Measurements from ENCODE around the gene ADAMTS17.
"Not testable (repeated sequence)": the region's sequence is repeated elsewhere in the genome, so short reads cannot be mapped to it uniquely, and the experiment has no call there.

The ADAMTS17 gene

DNA sequence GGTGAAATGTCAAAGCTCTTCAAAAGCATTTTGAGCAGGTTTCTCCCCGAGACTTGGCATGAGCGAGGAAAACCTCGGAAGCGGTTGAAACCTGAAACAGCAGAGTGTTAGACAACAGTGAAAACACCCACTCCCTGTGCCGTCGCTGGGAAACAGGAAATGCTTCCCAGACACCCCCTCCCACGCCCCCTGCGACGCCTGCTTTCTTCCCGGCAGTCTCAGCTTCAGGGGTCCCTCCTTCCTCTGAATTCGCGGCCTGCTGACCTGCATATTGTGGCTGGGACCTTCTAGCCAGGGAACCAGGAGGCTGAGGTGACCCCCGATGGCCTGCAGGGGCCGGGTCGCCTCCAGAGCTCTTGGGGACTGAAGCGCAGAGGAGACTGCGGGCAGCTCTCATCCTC, 357.9 kb downstream of the ADAMTS17 start:
- no peak for DNase-seq

DNA sequence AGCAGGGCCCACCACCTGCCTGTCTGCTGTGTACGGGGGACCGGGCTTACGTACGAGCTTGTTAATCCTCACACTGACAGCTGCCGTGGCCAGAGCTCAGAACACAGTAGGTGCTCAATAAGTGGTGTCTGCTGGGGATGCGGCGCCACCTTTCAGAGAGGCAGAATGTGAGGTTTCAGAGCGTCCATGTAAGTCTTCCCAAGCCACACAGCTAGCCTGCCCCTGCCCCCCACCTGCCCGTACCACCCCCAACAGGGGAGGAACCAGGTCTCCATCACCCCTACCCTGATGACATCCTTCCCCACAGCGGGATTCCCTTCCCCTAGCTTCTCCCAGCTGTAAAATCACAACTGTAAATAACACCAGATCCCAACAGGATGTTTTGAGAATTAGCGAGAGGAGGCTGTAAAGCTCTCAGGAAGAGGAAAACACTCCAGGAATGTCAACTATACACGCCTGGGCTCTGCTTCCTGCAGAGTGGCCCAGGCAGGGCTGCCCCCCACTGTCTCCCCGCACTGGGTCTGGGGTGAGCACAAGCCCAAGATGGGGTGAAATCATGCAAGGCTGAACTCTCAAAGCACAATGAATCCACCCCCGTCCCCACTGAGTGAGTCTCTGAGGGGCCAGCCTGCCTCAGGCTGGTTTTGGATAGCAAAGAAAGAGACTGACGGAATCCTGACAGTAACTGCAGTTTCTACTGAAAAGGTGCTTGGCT, 358.4 kb downstream of the ADAMTS17 start:
- DNase-seq = no peak

DNA sequence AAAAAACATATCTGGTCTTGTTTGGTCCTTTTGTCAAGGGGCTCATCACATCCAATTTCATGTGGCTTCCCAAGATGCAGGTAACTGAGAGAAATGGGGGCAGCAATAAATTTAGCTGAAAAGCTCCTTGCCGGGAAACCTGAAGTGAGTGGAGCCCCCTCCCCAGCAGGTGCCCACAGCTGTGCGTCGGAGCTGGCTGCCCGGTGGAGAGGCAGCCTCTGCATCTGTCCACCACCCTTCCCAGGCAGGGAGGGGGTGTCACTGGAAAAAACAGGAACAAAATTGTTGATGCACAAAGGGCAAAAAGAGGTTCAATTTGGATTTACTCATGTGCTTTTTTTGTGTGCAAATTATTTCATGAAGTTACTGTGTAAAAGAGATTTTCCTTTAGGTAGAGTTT, 359.1 kb downstream of the ADAMTS17 start:
- DNase-seq = no peak

DNA sequence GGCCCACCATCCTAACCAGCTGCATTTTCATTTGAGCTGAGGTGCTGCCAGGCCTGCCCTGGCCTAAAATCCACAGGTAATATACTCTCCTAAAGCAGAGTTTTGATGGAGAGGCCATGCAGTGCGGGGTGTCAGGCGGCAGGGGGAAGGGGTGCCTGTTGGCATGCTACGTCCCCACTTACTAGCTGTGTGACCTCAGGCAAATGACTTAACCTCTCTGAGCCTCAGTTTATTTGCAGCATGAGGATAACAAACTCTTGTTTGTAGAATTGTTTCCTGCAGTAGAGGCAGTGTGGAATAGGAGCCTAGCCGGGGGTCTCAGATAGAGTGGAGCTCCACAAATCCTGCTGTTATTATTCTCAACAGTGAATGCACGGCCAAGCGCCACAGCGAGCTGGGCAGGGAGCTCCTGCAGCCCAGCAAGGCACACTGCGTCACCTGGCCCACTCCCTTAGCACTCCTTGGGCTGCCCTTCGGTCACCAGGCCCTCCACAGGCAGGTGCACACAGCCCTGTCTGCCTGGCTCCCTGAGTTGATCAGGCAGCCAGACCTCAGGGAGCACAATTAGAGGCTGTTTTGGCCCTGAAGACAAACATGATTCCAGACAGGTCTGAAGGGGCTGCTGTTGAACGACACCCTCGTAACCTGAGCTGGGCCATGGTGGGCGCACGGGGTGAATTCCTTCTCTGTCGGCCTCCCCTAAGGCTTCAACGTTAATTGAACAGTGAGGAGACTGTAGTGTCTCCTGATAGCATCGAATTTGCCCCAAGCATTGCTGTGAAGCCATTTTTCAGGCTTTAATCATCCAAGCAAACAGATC, 359.7 kb downstream of the ADAMTS17 start:
- DNase-seq = no peak

DNA sequence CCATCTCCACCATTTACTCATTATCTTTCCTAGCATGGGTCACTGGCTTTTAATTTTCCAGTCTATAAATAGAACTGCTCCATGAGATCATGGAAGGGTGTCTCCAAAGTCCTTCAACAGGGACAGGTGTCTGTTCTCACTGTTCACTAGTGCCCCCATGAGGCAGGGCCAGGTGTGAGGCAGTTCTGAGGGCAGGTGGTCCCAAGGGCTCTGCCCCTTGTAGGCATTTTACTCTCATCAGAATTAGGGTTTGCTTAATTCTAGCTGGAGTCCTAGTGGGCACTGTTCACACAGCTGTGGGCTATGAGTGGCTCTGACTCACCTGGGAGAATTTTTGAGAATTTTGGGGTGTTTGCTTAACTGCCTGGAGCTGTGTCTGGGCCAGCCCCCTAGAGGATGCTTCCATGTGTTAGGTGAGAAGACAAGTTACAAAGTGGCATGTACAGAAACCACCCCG, 360.6 kb downstream of the ADAMTS17 start:
- DNase-seq = no peak

DNA sequence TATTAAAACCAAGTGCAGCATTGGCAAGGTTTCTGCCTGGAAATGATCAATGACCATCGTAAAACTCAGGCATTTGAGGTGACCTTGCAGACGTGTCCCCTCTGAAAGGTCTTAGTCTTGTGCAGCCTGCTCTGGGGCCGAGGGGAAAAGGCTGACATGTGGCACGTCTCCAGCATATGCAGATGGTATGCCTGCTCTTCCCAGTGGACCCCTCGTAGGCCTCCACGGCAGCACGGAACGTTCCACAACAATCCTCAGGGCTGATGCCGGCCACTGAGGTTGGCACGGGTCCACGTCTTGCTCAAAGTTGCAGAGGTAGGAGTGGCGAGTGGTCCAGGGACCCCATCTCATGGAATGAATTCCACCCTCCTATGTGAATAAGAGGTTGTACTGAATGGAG, 361.0 kb downstream of the ADAMTS17 start:
- DNase-seq = no peak

DNA sequence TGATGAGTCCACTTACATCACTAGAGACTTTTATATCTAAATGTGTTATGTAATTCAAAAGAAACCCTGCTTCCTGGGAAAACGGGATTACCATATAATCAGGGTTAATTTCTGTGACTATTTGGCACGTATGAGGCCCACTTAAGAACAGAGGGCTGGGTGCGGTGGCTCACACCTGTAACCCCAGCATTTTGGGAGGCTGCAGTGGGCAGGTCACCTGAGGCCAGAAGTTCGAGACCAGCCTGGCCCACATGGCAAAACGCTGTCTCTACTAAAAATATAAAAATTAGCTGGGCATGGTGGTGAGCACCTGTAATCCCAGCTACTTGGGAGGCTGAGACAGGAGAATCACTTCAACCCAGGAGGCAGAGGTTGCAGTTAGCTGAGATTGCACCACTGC, 361.9 kb downstream of the ADAMTS17 start:
- not testable (repeated sequence) for DNase-seq

DNA sequence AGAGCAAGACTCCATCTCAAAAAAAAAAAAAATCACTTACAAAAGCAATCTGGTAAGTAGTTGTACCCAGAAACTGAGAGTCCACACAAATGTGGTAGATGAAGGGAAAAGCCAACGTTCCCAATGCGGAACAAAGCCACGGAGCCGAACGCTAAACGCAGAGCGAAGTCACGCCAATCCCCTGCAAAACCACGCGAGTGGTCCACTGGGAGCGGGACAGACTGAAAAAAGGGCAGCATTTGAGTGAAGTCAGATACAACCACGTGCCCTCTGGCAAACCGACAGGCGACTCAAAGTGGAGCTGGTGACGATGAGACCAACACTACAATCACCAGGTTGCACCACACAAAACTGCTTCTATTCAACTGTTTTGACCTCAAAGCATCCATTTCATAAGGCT, 362.4 kb downstream of the ADAMTS17 start:
- no peak for DNase-seq

DNA sequence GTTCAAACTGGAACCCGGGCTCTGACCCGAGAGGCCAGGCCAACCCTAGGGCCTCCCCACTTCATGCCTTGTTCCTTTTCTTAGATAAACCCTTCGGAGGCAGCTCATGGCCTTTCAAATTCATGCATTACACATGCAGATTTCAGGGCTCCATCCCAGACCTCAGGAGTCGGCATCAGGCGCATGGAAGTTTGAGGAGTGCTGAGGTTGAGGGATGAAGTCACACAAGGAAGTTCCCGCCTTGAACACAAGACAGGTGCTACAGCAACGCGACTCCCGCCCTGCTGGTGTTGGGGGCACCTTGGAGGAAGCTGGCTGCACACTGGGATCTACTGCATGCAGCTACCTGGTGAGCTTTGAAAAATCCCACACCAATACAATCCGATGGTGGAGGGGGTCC, 363.3 kb downstream of the ADAMTS17 start:
- no peak for DNase-seq

DNA sequence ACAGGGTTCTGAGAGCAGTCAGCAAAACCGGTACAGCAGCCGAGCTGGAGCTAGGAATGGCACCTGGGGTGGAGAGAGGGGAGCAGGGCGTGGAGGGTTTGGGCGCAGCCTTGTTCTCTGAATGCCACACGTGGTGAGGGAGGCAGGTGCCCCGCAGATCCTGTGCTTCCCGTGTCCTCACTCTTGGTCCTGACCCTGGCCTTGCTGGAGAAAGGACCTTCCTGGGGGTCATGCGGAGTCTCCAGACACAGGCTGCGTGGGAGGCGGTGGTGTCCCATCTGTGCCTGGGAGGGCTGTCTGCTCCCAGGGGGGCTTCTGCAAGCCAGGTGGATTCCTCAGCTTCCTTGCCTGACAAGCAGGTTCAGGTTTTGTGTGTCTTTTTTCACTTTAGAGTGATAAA, 363.8 kb downstream of the ADAMTS17 start:
- DNase-seq = no peak

DNA sequence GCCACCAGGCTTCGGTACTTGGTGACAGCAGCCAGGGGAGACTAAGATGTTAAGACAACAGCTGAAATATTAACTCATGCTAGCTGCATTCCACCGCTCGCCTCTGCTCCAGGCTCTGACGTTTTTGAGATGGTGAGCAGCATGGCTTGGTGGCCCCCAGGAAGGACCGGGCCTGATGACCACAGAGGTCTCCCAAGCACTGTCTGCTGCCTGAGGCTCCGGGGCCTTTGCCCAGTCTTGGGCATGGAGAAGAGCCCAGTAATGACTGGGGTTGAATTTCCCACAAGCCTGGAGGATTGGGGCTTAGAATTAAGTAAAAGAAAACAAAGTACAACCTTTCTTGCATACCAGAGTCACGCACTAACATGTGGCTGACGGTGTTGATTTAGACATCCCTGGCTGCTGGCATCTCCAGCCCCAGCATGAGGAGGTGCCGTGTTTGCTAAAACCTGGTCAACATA, 364.9 kb downstream of the ADAMTS17 start:
- peak; percentile 7 for DNase-seq

DNA sequence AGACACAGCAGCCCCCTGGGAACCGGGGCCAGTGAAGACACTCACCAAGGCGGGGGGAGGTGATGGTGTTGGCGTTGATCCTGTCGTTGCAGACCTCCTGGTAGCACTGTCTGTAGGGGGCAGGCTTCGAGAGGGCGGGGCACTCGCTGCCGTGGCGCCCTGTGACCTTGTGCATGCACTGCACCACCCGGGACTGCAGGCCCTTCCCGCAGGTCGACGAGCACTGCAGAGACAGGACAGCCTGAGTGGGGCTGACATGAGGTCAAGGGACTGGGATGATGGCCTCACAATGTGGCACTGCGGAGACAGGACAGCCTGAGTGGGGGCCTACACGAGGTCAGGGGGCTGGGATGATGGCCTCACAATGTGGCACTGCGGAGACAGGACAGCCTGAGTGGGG, 365.8 kb downstream of the ADAMTS17 start:
- no peak for DNase-seq

DNA sequence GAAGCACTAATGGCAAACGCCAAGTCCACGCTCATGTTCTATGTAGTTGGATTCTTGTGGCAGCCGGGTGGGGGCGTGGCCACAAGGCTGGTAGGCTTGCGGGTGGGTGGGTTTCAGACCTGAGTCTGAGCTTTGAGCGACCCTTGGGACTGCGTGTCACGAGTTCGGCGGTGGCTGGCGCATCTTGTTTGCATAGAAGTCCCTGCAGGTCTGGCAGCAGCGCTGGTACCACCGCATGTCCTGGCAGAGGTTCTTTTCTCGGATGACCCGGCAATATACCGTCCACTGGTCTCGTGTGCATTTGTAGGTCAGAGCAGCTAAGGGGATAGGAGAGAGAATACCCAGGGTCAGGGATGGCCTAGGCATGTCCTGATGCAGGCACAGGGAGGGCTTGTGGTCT, 367.5 kb downstream of the ADAMTS17 start:
- DNase-seq = no peak

DNA sequence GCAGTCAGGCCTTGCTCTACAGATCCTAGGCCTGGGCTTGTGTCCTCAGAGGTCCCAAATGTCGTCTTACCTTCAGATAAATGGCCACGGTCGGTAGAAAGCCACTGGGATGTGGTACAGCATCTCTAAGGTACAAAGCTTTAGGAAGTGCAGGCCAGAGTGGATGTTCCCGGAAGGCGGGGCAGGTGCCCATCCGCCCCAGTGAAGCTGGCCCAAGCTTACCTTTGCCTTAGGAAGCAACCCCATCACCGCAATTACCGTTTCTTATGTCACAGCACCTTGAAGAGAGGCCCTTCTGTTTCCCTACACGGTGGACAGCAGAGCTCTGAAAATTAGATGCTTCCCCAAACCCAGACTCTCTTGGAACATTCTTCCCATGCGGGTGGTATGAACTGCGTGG, 368.4 kb downstream of the ADAMTS17 start:
- no peak for DNase-seq

DNA sequence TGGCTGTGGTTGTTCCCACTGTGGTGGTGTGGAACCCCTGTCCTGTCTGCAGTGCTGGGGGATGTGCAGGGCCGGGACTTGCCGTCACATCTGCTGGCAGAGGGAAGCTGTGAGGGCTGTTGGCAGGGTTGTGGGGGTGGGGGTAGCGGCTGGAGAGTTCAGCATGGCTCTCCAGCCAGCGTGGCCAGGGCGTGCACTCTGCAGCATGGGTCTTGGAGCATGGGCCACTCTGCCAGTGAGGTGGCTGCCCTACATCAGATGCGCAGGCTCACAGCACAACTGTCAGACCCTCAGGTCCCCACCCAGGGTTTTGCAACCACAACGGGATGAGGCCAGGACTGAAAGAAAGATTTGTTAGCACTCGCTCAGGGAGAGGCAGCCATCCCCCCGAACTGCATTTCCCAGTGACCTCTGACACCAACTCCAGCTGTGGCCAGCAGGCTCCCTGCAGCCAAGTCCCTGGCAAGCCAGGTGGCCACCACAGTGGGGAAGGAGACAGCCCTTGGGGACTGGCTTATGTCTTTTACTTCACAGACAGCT, 370.8 kb downstream of the ADAMTS17 start:
- no peak for DNase-seq

DNA sequence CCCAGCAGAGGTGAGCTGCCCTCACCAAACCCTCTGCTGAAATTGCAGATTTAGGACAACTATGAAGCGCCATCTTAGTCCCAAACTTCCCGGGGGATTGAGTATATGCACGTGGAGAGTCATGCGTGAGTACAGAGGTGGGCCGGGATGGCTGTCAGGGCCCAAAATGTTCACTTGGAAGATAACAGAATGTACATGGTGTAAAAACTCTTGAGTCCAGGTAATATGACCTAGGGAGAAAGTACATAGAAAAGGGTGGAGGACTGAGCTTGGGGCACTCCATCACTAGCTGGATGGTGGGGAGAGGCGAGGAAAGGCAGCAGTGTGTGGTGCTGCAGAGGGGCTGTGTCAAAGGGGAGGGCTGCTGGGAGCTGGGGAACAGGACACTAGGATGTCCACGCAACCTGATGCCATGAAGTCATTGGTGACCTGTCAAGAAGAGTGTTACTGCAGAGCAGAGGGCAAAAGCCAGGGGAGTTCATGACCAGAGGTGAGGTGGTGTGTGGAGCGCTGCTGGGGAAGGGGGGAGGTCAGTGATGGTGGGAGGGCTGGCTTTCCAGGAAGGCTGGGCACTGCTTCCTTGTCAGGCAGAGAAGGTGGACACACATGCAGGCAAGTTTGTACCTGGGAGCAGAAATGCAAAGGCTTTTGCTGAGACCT, 372.4 kb downstream of the ADAMTS17 start:
- no peak for DNase-seq

DNA sequence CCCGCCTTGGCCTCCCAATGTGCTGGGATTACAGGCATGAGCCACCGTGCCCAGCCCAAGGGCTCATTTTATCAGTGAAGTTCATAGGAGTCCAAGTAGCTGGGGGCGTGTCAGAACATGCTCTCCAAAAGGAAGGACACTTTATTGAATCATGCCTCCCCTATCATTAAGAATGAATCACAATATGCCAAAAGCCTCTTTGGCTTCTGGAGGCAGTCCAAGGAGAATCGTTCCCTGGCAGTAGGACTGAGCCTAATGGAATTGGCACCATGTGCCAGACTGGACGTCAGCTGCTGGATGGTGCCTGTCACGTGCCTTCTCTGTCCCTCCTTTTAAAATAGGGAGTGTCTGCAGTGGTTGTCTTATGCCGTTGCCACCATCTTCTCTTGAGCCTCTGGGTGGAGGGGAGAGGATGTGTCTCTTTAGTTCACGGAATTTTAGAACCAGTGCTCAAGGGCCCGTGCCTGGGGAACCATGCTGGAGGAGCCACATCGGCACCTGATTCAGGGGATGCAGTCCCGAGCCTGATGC, 373.9 kb downstream of the ADAMTS17 start:
- no peak for DNase-seq

DNA sequence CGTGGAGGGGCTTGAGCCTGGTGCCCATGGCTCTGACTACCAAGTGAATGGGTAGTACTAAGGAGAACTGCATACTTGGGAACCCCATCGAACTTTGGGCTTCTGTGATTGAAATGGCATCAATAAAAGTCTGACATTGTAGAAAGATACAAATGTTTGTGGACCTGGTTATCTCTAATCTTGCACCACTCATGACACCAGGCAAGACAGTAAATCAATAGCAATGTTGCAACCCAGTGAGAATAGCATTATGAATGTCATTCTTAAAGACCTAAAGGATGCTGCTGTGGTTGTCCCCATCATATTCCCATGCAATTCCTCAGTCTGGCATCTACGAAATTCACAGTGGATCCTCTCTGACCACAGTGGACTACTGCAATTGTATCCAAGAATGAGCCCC, 375.0 kb downstream of the ADAMTS17 start:
- DNase-seq = no peak

DNA sequence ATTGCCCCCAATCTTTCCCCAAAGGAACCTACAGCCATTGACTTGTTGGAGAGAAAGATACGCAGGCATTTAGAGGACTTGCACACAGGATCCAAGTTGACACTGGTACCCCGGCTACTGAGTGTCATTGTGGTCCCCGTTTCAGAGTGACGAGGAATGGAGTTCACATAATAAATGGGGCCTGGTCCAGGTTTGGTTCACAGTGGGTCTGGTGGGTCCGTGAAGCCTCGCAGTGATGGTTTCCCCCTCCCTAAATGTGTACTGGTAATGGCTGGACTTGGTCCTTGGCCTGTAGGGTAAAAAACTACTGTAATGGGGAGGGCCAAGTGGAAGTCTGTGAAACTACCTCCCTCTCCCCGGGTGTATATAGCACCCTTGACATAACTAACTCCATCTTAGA, 376.4 kb downstream of the ADAMTS17 start:
- DNase-seq = no peak

DNA sequence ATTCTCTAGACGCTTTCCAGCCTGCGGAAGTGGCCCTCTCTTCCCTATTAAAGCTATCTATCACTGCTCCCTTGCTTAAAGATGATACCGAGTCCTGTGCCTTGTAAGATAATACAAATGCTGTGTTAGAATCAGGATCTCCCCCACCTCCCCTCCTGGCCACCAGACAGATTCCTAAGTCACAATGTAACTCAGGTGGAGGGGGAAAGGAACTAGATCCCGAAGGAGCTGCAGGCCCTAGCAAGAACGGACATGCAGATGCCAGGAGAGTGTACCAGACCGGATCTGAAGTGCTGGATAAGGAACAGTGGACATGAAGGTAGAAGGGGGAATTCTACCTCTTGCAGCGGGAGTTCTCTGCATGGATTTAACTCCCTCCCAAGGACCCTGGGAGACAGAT, 377.8 kb downstream of the ADAMTS17 start:
- no peak for DNase-seq

DNA sequence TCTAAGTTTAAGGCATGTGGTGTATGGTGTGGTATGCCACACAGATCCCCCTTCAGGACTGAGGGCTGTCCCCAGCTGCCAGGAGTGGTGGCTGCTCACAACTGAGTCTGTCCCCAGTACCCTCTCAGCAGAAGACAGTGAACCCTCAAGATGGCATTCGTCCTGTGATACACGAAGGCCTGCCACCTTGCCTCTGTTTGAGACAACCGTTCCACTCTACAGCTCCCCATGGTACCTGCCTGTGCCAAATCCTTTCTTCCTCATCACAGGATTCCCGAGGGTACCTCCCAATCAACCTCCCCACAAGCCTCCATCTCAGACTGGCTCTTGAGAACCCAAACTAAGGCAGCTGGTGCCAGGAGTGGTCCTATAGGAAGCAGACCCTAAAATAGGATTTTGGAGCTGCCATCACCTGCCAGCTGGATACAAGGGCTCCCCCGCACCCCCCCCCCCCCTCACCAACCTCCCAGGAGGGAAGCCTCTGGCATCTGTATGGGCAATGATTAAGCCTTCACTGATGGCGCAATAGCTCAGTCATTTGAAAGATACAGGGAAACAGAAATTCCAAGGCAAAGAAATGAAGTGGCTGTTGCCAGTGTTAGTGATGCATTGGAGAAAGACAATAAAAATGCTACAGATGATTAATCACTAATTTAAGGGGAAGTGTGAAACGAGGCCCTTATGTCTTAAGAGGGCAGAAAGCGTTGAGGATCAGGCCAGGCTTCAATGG, 378.5 kb downstream of the ADAMTS17 start:
- no peak for DNase-seq

DNA sequence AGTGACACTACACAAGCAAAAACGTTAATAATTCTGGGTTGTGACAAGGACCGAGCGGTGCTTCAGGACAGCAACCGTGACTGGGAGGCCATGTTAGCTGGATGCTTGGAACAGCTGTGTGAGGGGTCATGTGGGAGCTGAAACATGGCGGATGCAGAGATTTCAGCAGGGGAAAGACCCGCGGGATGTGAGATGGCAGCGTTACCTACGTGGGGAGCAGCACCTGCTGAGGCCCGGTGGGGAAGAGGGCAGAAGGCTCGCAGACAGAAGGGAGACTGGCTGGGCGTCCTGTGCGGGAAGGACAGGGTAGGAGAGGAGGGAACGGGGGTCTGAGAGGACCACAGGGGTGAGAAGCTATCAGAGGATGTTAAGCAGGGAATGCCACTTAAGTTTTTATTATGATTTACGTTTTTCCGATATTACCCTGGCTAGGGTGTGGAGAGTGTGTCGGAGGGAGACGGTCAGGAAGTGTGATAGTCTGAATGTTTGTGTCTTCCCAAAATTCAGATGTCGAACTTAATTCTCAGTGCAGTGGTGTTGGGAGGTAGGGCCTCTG, 379.7 kb downstream of the ADAMTS17 start:
- DNase-seq = no peak

Measured in hematopoietic multipotent progenitor cell treated with erythropoietin and hydrocortisone succinate and interleukin-3 and kit ligand, for 6 days (in vitro differentiated cells).